Endothelial cell of umbilical vein (primary cell): ENCODE results near the gene PASK. TPM values are rescaled to one million over a fixed set of nuclear protein-coding genes. Genes with fewer than 3 reads are reported as not detected.

ENCODE experiments used
- BruUV-seq: library from RNA; stranded (reverse); fragments of 400-500 nt; replicated peaks from 2 replicates; lab custom pipeline; 2021; lab: Mats Ljungman, UMichigan
- CTCF ChIA-PET: fragments of 300-600, 350-600 bp; sonication (Branson Sonifier 250); formaldehyde crosslinking; loops from one replicate; lab custom pipeline; 2021; ENCODE audit warnings: antibody characterized with exemption, inconsistent platforms; lab: Charles Lee
- POLR2A ChIA-PET: fragments of 300-600, 350-600 bp; sonication (Branson Sonifier 250); formaldehyde crosslinking; loops from one replicate; lab custom pipeline; 2021; ENCODE audit warnings: antibody characterized with exemption, inconsistent platforms; lab: Charles Lee
- DNase-seq: peaks from one replicate; pipeline ENCODE4 v3.0.0-alpha.2; 2011; ENCODE audit warnings: low read depth, low spot score
- FAIRE-seq: peaks from 2 replicates; lab custom pipeline; 2011; peaks lifted over from hg19 to GRCh38; lab: Jason Lieb, UNC
- H2AFZ ChIP-seq: 2 replicates; pipeline ENCODE4 v1.6.0; 2012; ENCODE audit warnings: low read depth, low read length, control low read depth, inconsistent platforms
- H3K27ac ChIP-seq: 2 replicates; pipeline ENCODE4 v1.5.1; 2011; ENCODE audit warnings: low read depth, mild to moderate bottlenecking, control low read depth, low read length, moderate library complexity; ENCODE audit not compliant: insufficient read depth
- H3K27me3 ChIP-seq, 2 experiments: 2 replicates each; pipeline versions ENCODE4 v1.6.0 to v1.6.1; 2011; ENCODE audit warnings: low read length in 2 of 2, mixed read lengths in 1 of 2; ENCODE audit not compliant: control insufficient read depth in 2 of 2, insufficient read depth in 2 of 2
- H3K36me3 ChIP-seq, 2 experiments: 2 replicates in 1 of 2; 3 replicates in 1 of 2; pipeline ENCODE4 v1.5.1; 2011; ENCODE audit warnings: low read length in 2 of 2, mild to moderate bottlenecking in 1 of 2, moderate library complexity in 1 of 2; ENCODE audit not compliant: control insufficient read depth in 2 of 2, insufficient read depth in 2 of 2; ENCODE audit errors: extremely low read depth in 1 of 2
- H3K4me1 ChIP-seq: 3 replicates; pipeline ENCODE4 v1.5.1; 2011; ENCODE audit warnings: mild to moderate bottlenecking, low read length; ENCODE audit not compliant: control insufficient read depth, insufficient read depth; ENCODE audit errors: extremely low read depth
- H3K4me2 ChIP-seq: 2 replicates; pipeline ENCODE4 v1.6.1; 2011; ENCODE audit warnings: low read length, control low read depth, mixed read lengths; ENCODE audit not compliant: insufficient read depth
- H3K4me3 ChIP-seq, 3 experiments: fragments of 200-600 bp in 1 of 3; sonication (generic), shearing (Covaris generic) in 1 of 3; replicated peaks in 1 of 3; 2 replicates each; pipeline ENCODE4 v1.5.1; 2011 to 2016; ENCODE audit warnings: control low read depth in 3 of 3, low read length in 3 of 3, mild to moderate bottlenecking in 2 of 3, inconsistent platforms in 1 of 3, low read depth in 1 of 3, moderate library complexity in 1 of 3; ENCODE audit not compliant: insufficient read depth in 1 of 3
- H3K79me2 ChIP-seq: 2 replicates; pipeline ENCODE4 v1.6.0; 2012; ENCODE audit warnings: low read length, inconsistent platforms; ENCODE audit not compliant: control insufficient read depth, insufficient read depth
- H3K9ac ChIP-seq: replicated peaks from 2 replicates; pipeline ENCODE3; 2011; ENCODE audit warnings: low read length, control low read depth; ENCODE audit not compliant: insufficient read depth; ENCODE audit errors: extremely low read depth
- H3K9me1 ChIP-seq: replicated peaks from 3 replicates; pipeline ENCODE4 v1.6.0; 2011; ENCODE audit warnings: mild to moderate bottlenecking, low read length; ENCODE audit not compliant: control insufficient read depth, insufficient read depth; ENCODE audit errors: extremely low read depth
- H3K9me3 ChIP-seq: replicated peaks from 2 replicates; pipeline ENCODE4 v1.5.1; 2012; ENCODE audit warnings: low read length, inconsistent platforms; ENCODE audit not compliant: control insufficient read depth, insufficient read depth
- H4K20me1 ChIP-seq: replicated peaks from 2 replicates; pipeline ENCODE3; 2011; ENCODE audit warnings: mild to moderate bottlenecking, low read length; ENCODE audit not compliant: control insufficient read depth, insufficient read depth; ENCODE audit errors: extremely low read depth
- EZH2 ChIP-seq: IDR thresholded peaks from 2 replicates; pipeline ENCODE4 v1.6.1; 2012; ENCODE audit warnings: borderline replicate concordance, low read depth, mild to moderate bottlenecking, moderate library complexity, low read length, inconsistent platforms; ENCODE audit not compliant: severe bottlenecking
- FOS ChIP-seq: IDR thresholded peaks from 2 replicates; pipeline ENCODE4 v1.6.1; 2011; ENCODE audit warnings: mild to moderate bottlenecking, low read length, moderate library complexity, borderline replicate concordance; ENCODE audit not compliant: insufficient read depth
- GATA2 ChIP-seq: IDR thresholded peaks from 2 replicates; pipeline ENCODE4 v1.7.0; 2011; ENCODE audit warnings: low read depth, mild to moderate bottlenecking, moderate library complexity, mixed read lengths, low read length; ENCODE audit not compliant: insufficient read length, insufficient read depth
- JUN ChIP-seq: IDR thresholded peaks from 2 replicates; pipeline ENCODE4 v1.6.1; 2011; ENCODE audit warnings: borderline replicate concordance, low read depth; ENCODE audit not compliant: insufficient read length, insufficient read depth
- MYC ChIP-seq: IDR thresholded peaks from one replicate; pipeline ENCODE4 v1.6.1; 2011; ENCODE audit warnings: mild to moderate bottlenecking, low read depth, low read length
- POLR2A ChIP-seq: IDR thresholded peaks from 2 replicates; pipeline ENCODE4 v1.6.1; 2012; ENCODE audit warnings: low read depth, mild to moderate bottlenecking, control low read depth, low read length
- POLR2AphosphoS5 ChIP-seq: IDR thresholded peaks from 2 replicates; pipeline ENCODE4 v1.6.1; 2012; ENCODE audit warnings: low read depth, mild to moderate bottlenecking, control low read depth, low read length, moderate library complexity; ENCODE audit not compliant: insufficient read depth
- dilution Hi-C: fragments of 300-500 bp; cut with MboI; formaldehyde crosslinking; loops from one replicate; pipeline ENCODE4 v1.15.0; 2019; ENCODE audit warnings: low sequenced_read_pairs; ENCODE audit not compliant: extremely low pct_ligation_motif_present
- intact Hi-C: fragments of 100-400 bp; cut with micrococcal nuclease; formaldehyde crosslinking; loops from one replicate; pipeline ENCODE4 v1.10.0; 2022
- polyA plus RNA-seq, 4 experiments: library from polyadenylated mRNA; depleted of rRNA in 3 of 4; stranded (reverse) in 3 of 4; unstranded in 1 of 4; fragments of >200 nt; gene quantifications; 2 replicates each; pipeline versions ENCODE4 v1.2.1 to v1.2.3, GENCODE V29; 2011 to 2012; ENCODE audit warnings: missing spikeins in 1 of 4
- total RNA-seq: library from RNA; stranded (reverse); gene quantifications from 2 replicates; pipeline ENCODE4 v1.2.3, GENCODE V29; 2021
- TF ChIP-seq, protein P1 (sequence below): IDR thresholded peaks from 2 replicates; pipeline ENCODE4 v1.6.1; 2011; ENCODE audit not compliant: insufficient read depth, insufficient read length
- TF ChIP-seq, protein P2 (sequence below), 2 donors: IDR thresholded peaks; 1 replicate in 1 of 2; 2 replicates in 1 of 2; pipeline ENCODE4 v1.5.1; 2011; ENCODE audit warnings: low read length in 2 of 2, mild to moderate bottlenecking in 2 of 2, moderate library complexity in 2 of 2, control low read depth in 1 of 2, inconsistent platforms in 1 of 2, low read depth in 1 of 2; ENCODE audit not compliant: insufficient read depth in 1 of 2; ENCODE audit errors: extremely low read depth in 1 of 2

Gene PASK
- total and polyA plus RNA-seq, 2 donors (not counting 3 experiments of a cell fraction or from before 2014, with no cell fraction given): 5.7 to 17.3 TPM

DNA sequence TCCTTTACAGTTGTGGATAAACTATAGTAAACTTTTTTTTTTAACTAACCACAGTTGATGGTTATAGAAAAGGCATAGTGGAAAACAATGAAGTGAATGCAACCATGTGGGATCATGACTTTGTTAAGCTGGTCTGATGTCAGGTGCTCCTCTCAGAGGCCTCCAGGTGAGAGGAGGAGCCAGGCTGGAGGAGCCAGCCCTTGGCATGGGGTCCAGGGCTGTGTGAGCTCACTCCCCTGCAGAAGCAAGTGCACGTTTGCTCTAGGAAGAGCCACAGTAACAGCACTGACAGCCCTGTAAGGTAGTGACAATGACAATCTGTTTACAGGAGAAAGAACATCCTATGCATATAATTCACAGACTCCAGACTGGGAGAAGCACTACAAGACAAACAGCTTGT is 6.7 kb upstream of the PASK start:
- FAIRE-seq (no peak), DNase-seq (no peak)
- H3K27ac ChIP-seq: no peak overlapping the region
- no peak overlapping the region for H3K9ac ChIP-seq
- peaks cover 3 to 12% of the 10 kb centered on the region in 2 experiments for H3K36me3 ChIP-seq
- BruUV-seq: no TSS peak
- dilution Hi-C loops (no loop called here), intact Hi-C loops (no loop called here)
- H3K27me3 ChIP-seq: no peaks in the 10 kb centered on the region
- TF ChIP-seq MYC (no peak), JUN (no peak)
- no peaks in the 10 kb centered on the region for H3K9me3 ChIP-seq
- no peaks in the 10 kb centered on the region for H3K9me1 ChIP-seq
- POLR2A ChIA-PET: no interaction called here
- CTCF ChIA-PET: no interaction called here
- no peak overlapping the region for H3K4me3 ChIP-seq
- peaks cover 10% of the 10 kb centered on the region for H3K79me2 ChIP-seq
- peaks cover 12% of the 10 kb centered on the region for H3K4me1 ChIP-seq
- H3K4me2 ChIP-seq: no peak overlapping the region
- H2AFZ ChIP-seq: no peak overlapping the region
- H4K20me1 ChIP-seq: no peaks in the 10 kb centered on the region

DNA sequence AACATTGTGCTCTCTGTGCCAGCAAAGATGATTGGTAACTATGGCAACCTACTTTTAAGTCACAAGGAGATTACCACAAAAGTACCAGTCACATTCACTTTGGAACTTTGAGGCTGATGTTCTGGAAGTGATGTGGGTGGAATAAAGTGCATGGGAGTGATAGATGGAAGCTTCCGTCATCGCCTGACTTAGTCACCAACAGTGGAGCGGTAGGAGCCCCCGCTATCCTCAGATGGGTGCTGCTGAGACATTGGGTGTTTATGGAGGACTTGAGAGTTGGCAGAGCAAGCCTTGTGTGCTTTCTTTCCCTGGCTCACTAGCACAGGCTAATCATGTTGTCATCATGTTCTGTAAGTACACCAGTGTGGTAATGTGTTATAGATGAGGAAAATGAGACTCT is 5.6 kb upstream of the PASK start:
- CTCF ChIA-PET: no interaction called here
- FAIRE-seq (no peak), DNase-seq (no peak)
- POLR2A ChIA-PET: no interaction called here
- intact Hi-C loops: no loop called here
- no peaks in the 10 kb centered on the region for H3K9me1 ChIP-seq
- no peaks in the 10 kb centered on the region for H3K27me3 ChIP-seq
- peaks cover 15% of the 10 kb centered on the region for H3K4me1 ChIP-seq
- no peak overlapping the region for H3K27ac ChIP-seq
- H3K9me3 ChIP-seq: no peaks in the 10 kb centered on the region
- no TSS peak for BruUV-seq
- H3K79me2 ChIP-seq: peaks cover 13% of the 10 kb centered on the region
- no peak overlapping the region for H3K4me3 ChIP-seq
- no peaks in the 10 kb centered on the region for H4K20me1 ChIP-seq
- no peak overlapping the region for H2AFZ ChIP-seq
- H3K4me2 ChIP-seq: no peak overlapping the region
- peaks cover 3 to 9% of the 10 kb centered on the region in 2 experiments for H3K36me3 ChIP-seq
- TF ChIP-seq EZH2: no peak
- TF ChIP-seq POLR2A: no peak
- TF ChIP-seq JUN: no peak
- no peak for TF ChIP-seq FOS
- TF ChIP-seq, protein P1, sequence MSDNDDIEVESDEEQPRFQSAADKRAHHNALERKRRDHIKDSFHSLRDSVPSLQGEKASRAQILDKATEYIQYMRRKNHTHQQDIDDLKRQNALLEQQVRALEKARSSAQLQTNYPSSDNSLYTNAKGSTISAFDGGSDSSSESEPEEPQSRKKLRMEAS: no peak
- no peak for TF ChIP-seq POLR2AphosphoS5
- TF ChIP-seq MYC: no peak
- TF ChIP-seq GATA2: no peak
- TF ChIP-seq, protein P2, sequence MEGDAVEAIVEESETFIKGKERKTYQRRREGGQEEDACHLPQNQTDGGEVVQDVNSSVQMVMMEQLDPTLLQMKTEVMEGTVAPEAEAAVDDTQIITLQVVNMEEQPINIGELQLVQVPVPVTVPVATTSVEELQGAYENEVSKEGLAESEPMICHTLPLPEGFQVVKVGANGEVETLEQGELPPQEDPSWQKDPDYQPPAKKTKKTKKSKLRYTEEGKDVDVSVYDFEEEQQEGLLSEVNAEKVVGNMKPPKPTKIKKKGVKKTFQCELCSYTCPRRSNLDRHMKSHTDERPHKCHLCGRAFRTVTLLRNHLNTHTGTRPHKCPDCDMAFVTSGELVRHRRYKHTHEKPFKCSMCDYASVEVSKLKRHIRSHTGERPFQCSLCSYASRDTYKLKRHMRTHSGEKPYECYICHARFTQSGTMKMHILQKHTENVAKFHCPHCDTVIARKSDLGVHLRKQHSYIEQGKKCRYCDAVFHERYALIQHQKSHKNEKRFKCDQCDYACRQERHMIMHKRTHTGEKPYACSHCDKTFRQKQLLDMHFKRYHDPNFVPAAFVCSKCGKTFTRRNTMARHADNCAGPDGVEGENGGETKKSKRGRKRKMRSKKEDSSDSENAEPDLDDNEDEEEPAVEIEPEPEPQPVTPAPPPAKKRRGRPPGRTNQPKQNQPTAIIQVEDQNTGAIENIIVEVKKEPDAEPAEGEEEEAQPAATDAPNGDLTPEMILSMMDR (IDR thresholded peaks at IDR 0.05; ENCODE audit: extremely low read depth in 1 of 2, insufficient read depth in 1 of 2, low read depth in 1 of 2, low read length in 2 of 2): no peak
- dilution Hi-C loops: no loop called here
- H3K9ac ChIP-seq: no peak overlapping the region
